ENCODE results near the gene HECA. TPM values are rescaled to one million over a fixed set of nuclear protein-coding genes. Genes with fewer than 3 reads are reported as not detected.

Gene HECA
- total RNA-seq, 2 donors from 2014 or later = 46.7 to 58.3 TPM

- DNase-seq (ENCODE audit: low spot score) = no peak
- no peak overlapping the region for H3K27ac ChIP-seq
- no peaks in the 10 kb centered on the region for H3K9me3 ChIP-seq
- ATAC-seq (ENCODE audit: insufficient number of reproducible peaks, low FRiP score, low read depth) = no peak
- H3K36me3 ChIP-seq = peaks cover 15% of the 10 kb centered on the region
- no peak for TF ChIP-seq CTCF (IDR thresholded peaks at IDR 0.05)
- no peaks in the 10 kb centered on the region for H3K27me3 ChIP-seq (replicated peaks; ENCODE audit: insufficient read depth)
- no peak overlapping the region for H3K4me3 ChIP-seq
- no peaks in the 10 kb centered on the region for H3K4me1 ChIP-seq (ENCODE audit: control insufficient read depth in 1 of 2, low read depth in 2 of 2)
Measured at GRCh38 chr6:139174961-139175360, 40.1 kb downstream of the HECA start.

- ATAC-seq (ENCODE audit: insufficient number of reproducible peaks, low FRiP score, low read depth) = no peak
Measured at GRCh38 chr6:139175389-139175948, 40.6 kb downstream of the HECA start.

GRCh38 chr6:139181236-139181635 lies 46.4 kb downstream of the HECA start:
- Histone ChIP-seq H3K27me3 (replicated peaks; ENCODE audit: insufficient read depth) (no peaks in the 10 kb centered on the region), H3K9me3 (no peaks in the 10 kb centered on the region), H3K36me3 (peaks cover 8% of the 10 kb centered on the region), H3K4me1 (ENCODE audit: control insufficient read depth in 1 of 2, low read depth in 2 of 2) (no peaks in the 10 kb centered on the region), H3K27ac (no peak overlapping the region), H3K4me3 (no peak overlapping the region)
- ATAC-seq (ENCODE audit: insufficient number of reproducible peaks, low FRiP score, low read depth) (no peak), DNase-seq (ENCODE audit: low spot score) (no peak)
- no peak for TF ChIP-seq CTCF (IDR thresholded peaks at IDR 0.05)

More at GRCh38 chr6:139175389-139175948, 40.6 kb downstream of the HECA start:
- no peaks in the 10 kb centered on the region for H3K9me3 ChIP-seq
- no peaks in the 10 kb centered on the region for H3K4me1 ChIP-seq (ENCODE audit: control insufficient read depth in 1 of 2, low read depth in 2 of 2)
- no peak for TF ChIP-seq CTCF (IDR thresholded peaks at IDR 0.05)
- H3K4me3 ChIP-seq = no peak overlapping the region
- peaks cover 15% of the 10 kb centered on the region for H3K36me3 ChIP-seq
- no peak for DNase-seq (ENCODE audit: low spot score)
- H3K27me3 ChIP-seq (replicated peaks; ENCODE audit: insufficient read depth) = no peaks in the 10 kb centered on the region
- H3K27ac ChIP-seq = no peak overlapping the region

GRCh38 chr6:139184047-139184446 lies 49.2 kb downstream of the HECA start:
- no peak for TF ChIP-seq CTCF (IDR thresholded peaks at IDR 0.05)
- Histone ChIP-seq H3K4me3 (no peak overlapping the region), H3K27ac (no peak overlapping the region), H3K9me3 (no peaks in the 10 kb centered on the region), H3K27me3 (replicated peaks; ENCODE audit: insufficient read depth) (no peaks in the 10 kb centered on the region), H3K36me3 (no peaks in the 10 kb centered on the region), H3K4me1 (ENCODE audit: control insufficient read depth in 1 of 2, low read depth in 2 of 2) (no peaks in the 10 kb centered on the region)
- ATAC-seq (ENCODE audit: insufficient number of reproducible peaks, low FRiP score, low read depth) (no peak), DNase-seq (ENCODE audit: low spot score) (no peak)

- Histone ChIP-seq H3K27ac (no peak overlapping the region), H3K4me1 (ENCODE audit: control insufficient read depth in 1 of 2, low read depth in 2 of 2) (no peaks in the 10 kb centered on the region), H3K36me3 (no peaks in the 10 kb centered on the region), H3K27me3 (replicated peaks; ENCODE audit: insufficient read depth) (no peaks in the 10 kb centered on the region), H3K9me3 (no peaks in the 10 kb centered on the region), H3K4me3 (no peak overlapping the region)
- DNase-seq (ENCODE audit: low spot score) (no peak), ATAC-seq (ENCODE audit: insufficient number of reproducible peaks, low FRiP score, low read depth) (no peak)
- TF ChIP-seq CTCF (IDR thresholded peaks at IDR 0.05) = no peak
Measured at GRCh38 chr6:139184459-139184858, 49.6 kb downstream of the HECA start.
